ENCODE measurements around the gene PRODH2.

Gene PRODH2

GRCh38 chr19:35755550-35756376 lies 56.9 kb downstream of the PRODH2 start:
- DNase-seq = peak; percentile 61

GRCh38 chr19:35755131-35755549 lies 57.5 kb downstream of the PRODH2 start:
- no peak for DNase-seq

- DNase-seq = no peak
These were observed 58.1 kb downstream of the PRODH2 start for GRCh38 chr19:35754370-35755130.

DNA sequence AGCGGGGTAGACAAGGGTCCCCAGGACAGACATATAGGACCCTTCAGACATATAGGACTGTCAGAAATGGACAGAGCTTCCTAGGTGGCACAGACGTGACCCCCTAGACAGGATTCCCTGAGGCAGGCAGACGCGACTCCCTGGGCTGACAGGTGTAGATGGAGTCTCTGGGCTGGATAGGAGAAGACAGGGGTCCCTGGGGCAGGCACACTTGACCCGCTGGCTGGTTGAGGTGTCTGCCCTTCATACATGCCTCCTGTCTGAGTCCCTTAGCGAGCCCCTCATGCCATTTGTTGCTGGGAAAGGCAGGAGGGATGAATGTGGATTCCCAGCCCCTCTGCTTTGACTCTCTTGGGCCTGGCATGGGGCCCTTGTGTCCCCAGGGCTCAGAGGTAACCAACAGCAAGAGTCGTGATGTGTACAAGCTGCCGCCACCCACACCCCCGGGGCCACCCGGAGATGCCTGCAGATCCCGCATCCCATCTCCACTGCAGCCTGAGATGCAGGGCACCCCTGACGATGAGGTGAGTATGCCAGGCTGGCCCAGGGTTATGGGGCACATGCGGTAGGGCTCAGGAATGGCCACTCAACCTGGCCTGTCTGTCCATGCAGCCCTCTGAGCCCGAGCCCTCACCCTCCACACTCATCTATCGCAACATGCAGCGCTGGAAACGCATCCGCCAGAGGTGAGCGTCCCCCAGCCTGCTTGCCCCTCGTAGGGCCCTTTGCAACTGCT lies 58.8 kb downstream of the PRODH2 start:
- no peak for DNase-seq

- DNase-seq = no peak
These were observed 59.8 kb downstream of the PRODH2 start for GRCh38 chr19:35752746-35753350.

DNA sequence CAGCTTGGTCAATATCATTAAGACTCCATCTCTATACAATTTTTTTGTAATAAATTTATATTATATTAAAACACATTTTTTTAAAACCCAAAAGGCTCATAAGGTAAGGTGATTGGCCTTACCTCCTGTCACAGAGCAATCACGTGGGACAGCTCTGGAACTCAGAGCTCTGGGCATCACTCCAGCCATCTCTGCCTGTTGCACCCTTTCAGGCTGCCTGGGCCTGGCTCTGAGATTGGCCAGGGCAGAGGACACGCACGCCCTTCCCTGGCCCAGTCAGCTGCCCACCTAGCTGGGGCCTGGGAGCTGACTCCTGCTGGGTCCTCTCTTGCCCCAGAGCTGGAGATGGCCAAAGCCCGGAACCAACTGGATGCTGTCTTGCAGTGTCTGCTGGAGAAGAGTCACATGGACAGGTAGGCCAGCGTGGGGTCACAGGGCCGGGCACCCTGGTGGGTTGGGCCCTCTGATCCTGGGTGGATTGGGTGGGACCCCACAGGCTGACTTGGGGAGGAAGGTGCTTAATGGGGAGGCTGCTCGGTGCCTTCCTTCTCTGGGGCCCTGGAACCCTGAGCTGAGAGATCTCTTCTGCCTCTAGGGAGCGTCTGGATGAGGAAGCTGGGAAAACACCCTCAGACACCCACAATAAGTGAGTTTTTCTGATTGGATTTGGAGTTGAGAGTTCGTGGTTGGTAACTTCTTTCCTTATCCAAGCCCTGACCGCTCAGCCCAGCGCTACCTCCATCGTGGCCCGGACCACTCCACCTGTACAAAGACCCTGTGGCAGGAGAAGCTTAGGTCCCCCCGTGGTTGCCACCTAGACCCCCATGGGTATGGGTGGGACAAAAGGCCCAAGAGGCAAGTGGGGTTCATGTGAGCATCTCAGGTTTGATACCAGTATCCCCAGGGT lies 60.6 kb downstream of the PRODH2 start:
- no peak for DNase-seq

- DNase-seq = no peak
These were observed 62.5 kb downstream of the PRODH2 start for GRCh38 chr19:35750167-35750566.
